ENCODE results near the gene ANKS3.

ANKS3 gene

DNA sequence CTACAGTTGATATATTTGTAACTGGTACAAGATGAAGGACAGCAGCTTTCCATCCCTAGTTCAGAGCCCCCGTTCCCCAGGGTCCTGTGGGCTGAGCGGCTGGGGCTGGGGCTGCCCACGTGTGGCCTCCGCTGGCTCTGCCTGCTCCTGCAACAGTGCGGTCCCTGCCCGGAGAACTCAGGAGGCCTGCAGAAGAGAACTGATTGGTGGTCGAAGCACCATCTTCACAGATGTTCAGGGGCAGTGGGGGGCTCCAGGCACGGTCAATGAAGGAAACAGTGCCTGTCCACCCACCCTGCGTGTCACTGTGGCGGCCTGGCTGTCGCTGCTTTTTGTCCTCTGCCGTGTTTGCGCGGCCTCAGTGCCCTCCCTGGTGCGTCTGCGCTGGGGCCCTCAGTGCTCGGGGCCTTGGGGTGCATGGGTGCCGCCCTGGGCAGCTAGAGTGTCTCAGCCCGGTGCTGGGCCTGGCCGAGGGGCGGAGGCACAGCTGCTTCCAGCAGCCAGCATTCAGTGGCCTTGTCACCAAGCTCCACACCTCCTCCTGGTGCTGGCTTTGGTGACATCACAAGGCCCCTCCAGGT lies 44.9 kb downstream of the ANKS3 start:
- H3K27ac ChIP-seq (ENCODE audit: low read depth, low read length, severe bottlenecking) = no peak overlapping the region
- 94% methylated on average over 21 of the region's 21 CpGs for WGBS, 2 experiments (ENCODE audit: insufficient coverage in 2 of 2)
- no peaks in the 10 kb centered on the region for H3K9me3 ChIP-seq (ENCODE audit: control insufficient read depth, low read length)
- peaks cover 4% of the 10 kb centered on the region for H3K4me1 ChIP-seq (ENCODE audit: control insufficient read depth, insufficient read depth, low read length, poor library complexity, severe bottlenecking)
- H3K36me3 ChIP-seq (ENCODE audit: control insufficient read depth, insufficient read depth, low read length) = peaks cover 47% of the 10 kb centered on the region
- H3K4me3 ChIP-seq (ENCODE audit: extremely low read depth, insufficient read depth, low read length, poor library complexity, severe bottlenecking) = no peak overlapping the region

- no peak overlapping the region for H3K27ac ChIP-seq (ENCODE audit: low read depth, low read length, severe bottlenecking)
- H3K9me3 ChIP-seq (ENCODE audit: control insufficient read depth, low read length) = no peaks in the 10 kb centered on the region
- whole genome bisulfite sequencing, 2 experiments (ENCODE audit: insufficient coverage in 2 of 2) = 95 to 97% methylated on average over 9 to 21 of the region's 22 CpGs
- no peak overlapping the region for H3K4me3 ChIP-seq (ENCODE audit: extremely low read depth, insufficient read depth, low read length, poor library complexity, severe bottlenecking)
- H3K4me1 ChIP-seq (ENCODE audit: control insufficient read depth, insufficient read depth, low read length, poor library complexity, severe bottlenecking) = peaks cover 4% of the 10 kb centered on the region
- peaks cover 51% of the 10 kb centered on the region for H3K36me3 ChIP-seq (ENCODE audit: control insufficient read depth, insufficient read depth, low read length)
Observed at GRCh38 chr16:4688674-4689045, 45.4 kb downstream of the ANKS3 start.

DNA sequence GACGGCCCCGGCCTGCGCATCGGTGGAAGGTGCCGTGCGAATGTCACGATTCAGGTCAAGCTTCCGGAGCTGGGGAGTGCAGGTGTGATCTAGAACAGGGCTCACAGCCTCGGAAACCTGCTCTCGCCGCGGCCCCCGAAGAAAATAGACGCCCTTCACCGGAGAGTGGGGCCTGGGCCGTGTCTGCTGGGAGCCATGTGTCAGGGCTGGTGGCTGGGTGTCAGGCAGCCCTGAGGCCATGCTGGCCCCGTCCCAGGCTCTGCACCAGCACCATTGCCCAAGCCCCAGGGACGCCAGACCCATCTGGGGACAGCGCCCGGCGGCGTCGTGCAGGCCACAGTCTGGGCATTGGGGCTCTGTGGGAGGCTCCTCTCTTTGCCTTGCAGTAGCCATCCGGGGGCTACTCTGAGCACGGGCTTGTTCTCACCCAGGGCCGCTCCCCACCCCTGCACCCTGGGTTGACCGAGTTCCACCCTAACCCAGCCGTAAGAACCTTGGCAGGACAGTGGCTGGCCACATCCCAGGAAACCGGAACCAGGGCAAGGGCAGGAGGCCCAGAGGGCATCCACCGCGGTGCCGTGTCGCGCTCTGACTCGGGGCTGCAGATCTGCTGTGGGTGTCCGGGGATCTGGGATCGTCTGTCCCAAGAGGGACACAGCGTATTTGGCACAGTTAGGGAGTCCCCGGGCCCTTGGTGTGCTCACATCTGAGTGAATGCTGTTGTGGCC lies 46.0 kb downstream of the ANKS3 start:
- H3K4me3 ChIP-seq (ENCODE audit: extremely low read depth, insufficient read depth, low read length, poor library complexity, severe bottlenecking) = no peak overlapping the region
- no peaks in the 10 kb centered on the region for H3K9me3 ChIP-seq (ENCODE audit: control insufficient read depth, low read length)
- H3K36me3 ChIP-seq (ENCODE audit: control insufficient read depth, insufficient read depth, low read length) = peaks cover 56% of the 10 kb centered on the region
- H3K4me1 ChIP-seq (ENCODE audit: control insufficient read depth, insufficient read depth, low read length, poor library complexity, severe bottlenecking) = peaks cover 4% of the 10 kb centered on the region
- 90 to 92% methylated on average over 34 to 36 of the region's 39 CpGs for WGBS, 2 experiments (ENCODE audit: insufficient coverage in 2 of 2)
- no peak overlapping the region for H3K27ac ChIP-seq (ENCODE audit: low read depth, low read length, severe bottlenecking)

DNA sequence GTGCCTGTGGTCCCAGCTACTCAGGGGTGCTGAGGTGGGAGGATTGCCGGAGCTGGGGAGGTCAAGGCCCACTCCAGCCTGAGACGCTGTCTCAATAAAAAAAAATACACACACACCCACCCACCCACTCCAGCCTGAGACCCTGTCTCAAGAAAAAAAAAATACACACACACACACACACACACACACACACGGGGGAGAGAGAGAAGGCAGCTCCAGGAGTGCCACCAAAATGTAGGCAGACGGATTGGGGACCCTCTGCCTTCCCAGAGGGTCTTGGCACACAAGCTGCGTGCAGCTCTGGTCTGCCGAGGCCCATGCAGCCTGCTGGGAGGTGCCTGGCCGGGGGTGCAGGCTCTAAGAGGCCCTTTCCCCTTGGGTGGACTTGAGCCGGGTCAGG lies 46.7 kb downstream of the ANKS3 start:
- Histone ChIP-seq H3K27ac (ENCODE audit: low read depth, low read length, severe bottlenecking) (no peak overlapping the region), H3K36me3 (ENCODE audit: control insufficient read depth, insufficient read depth, low read length) (peaks cover 59% of the 10 kb centered on the region), H3K9me3 (ENCODE audit: control insufficient read depth, low read length) (no peaks in the 10 kb centered on the region), H3K4me1 (ENCODE audit: control insufficient read depth, insufficient read depth, low read length, poor library complexity, severe bottlenecking) (peaks cover 4% of the 10 kb centered on the region), H3K4me3 (ENCODE audit: extremely low read depth, insufficient read depth, low read length, poor library complexity, severe bottlenecking) (no peak overlapping the region)
- 92 to 96% methylated on average over 5 of the region's 8 CpGs for WGBS, 2 experiments (ENCODE audit: insufficient coverage in 2 of 2)

DNA sequence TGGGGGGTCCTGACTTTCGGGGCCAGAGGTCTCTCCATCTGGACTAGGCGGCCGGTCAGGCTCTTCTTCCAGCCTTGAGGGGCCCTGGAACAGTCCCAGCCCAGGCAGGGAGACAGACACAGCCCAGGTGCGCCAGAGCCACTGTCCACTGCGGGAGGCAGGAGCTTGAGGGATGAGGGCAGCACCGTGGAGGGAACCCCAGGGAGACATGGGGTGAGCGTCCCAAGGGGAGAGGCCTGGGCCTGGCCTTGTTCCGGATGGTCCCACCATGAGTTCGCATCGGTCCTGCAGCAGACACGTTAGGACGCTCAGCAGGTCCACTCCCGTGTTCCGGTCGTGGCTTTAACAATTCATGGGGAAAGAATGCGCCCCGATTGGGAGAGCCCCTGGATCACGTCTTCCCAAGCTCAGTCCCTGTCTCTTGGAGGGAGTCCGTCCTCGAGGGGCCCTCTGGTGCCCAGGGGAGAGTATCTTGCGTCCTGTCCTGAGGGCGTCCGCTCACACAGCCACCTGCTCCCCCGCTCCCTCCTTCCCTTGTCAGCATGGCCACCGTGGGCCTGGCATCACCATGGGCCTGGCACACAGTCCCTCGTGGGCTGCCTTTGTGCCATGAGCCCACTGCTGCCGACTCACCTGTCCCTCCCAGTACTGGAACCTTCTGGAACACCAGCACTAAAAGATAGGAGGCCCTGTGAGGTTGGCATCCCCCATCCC lies 47.4 kb downstream of the ANKS3 start:
- 92 to 93% methylated on average over 27 of the region's 27 CpGs for WGBS, 2 experiments (ENCODE audit: insufficient coverage in 2 of 2)
- H3K9me3 ChIP-seq (ENCODE audit: control insufficient read depth, low read length) = no peaks in the 10 kb centered on the region
- peaks cover 66% of the 10 kb centered on the region for H3K36me3 ChIP-seq (ENCODE audit: control insufficient read depth, insufficient read depth, low read length)
- H3K27ac ChIP-seq (ENCODE audit: low read depth, low read length, severe bottlenecking) = no peak overlapping the region
- H3K4me3 ChIP-seq (ENCODE audit: extremely low read depth, insufficient read depth, low read length, poor library complexity, severe bottlenecking) = no peak overlapping the region
- H3K4me1 ChIP-seq (ENCODE audit: control insufficient read depth, insufficient read depth, low read length, poor library complexity, severe bottlenecking) = no peaks in the 10 kb centered on the region

DNA sequence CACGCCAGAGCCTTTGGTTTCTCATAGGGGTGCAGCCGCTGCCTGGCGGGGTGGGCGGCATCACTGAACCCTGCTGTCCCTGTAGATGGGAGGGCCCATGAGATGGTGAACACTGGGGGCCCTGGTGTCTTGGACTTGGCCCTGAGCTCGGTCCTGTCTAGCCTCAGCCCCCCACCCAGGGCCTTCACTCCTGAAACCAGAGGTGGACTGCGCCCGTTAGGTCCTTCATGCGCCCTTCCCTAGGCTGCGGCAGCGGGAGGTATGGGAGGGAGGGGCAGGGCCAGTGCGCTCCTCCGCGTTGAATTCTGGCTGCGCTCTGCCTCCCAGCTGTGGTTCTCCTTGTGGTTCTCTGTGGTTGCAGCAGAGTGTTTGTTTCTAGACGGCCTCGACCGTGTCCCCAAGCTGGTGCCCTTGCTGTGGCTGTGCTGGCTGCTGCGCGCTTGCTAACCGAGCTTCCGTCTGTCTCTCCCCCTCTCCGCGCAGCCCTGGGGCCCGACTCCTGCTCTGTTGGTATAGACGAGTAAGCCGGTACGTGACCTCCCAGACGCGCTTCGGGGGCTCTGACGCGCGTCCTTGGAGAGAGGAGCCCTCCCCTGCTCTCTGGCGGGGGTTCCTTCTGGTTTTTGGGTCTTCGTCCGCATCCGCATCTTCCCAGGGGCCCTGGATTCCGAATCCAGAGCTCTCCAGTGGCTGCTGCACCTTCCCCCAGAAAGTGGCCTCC lies 48.1 kb downstream of the ANKS3 start:
- H3K36me3 ChIP-seq (ENCODE audit: control insufficient read depth, insufficient read depth, low read length) = peaks cover 72% of the 10 kb centered on the region
- WGBS, 2 experiments (ENCODE audit: insufficient coverage in 2 of 2) = 94 to 95% methylated on average over 24 to 37 of the region's 38 CpGs
- no peak overlapping the region for H3K4me3 ChIP-seq (ENCODE audit: extremely low read depth, insufficient read depth, low read length, poor library complexity, severe bottlenecking)
- no peaks in the 10 kb centered on the region for H3K9me3 ChIP-seq (ENCODE audit: control insufficient read depth, low read length)
- no peaks in the 10 kb centered on the region for H3K4me1 ChIP-seq (ENCODE audit: control insufficient read depth, insufficient read depth, low read length, poor library complexity, severe bottlenecking)
- no peak overlapping the region for H3K27ac ChIP-seq (ENCODE audit: low read depth, low read length, severe bottlenecking)

DNA sequence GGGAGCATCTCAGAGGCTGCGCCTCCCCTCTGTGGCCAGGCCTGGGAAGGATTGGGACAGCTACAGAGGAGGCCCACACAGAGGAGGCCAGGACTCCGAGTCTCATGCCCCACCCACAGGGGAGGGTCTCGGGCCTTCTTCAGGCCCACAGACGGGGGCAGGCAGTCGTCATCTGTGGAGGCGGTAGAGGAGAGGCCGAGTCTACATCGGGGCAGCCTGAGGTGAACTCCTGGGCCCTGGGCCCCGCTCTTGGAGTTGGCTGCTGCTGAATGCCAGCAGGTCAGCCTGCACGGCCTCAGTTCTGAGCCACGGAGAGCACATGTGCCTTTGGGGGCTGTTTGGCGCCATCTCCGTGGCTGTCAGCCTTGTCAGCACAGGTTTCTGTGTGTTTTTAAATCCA lies 48.8 kb downstream of the ANKS3 start:
- 95 to 98% methylated on average over 13 of the region's 13 CpGs for WGBS, 2 experiments (ENCODE audit: insufficient coverage in 2 of 2)

DNA sequence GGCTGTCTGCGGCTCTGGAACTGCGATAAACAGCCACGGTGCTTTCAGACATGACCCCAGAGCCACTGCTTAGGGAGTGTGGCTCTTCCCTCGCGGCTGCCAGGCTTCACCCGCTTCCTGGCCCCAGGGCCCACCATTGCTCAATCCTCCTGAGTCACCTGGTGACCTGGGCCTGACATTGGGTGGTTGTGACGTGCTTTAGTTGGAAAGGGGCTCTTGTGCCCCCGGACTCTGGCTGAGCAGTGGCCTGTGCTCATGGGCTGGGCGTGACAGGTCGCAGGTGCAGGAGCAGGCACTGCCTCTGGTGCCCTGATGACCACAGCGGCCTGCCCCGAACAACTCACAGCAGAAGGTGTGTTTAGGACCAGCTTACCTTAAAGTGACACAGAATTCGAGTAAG lies 49.3 kb downstream of the ANKS3 start:
- 98 to 99% methylated on average over 13 of the region's 13 CpGs for WGBS, 2 experiments (ENCODE audit: insufficient coverage in 2 of 2)
- Histone ChIP-seq H3K4me1 (ENCODE audit: control insufficient read depth, insufficient read depth, low read length, poor library complexity, severe bottlenecking) (no peaks in the 10 kb centered on the region), H3K9me3 (ENCODE audit: control insufficient read depth, low read length) (no peaks in the 10 kb centered on the region), H3K27ac (ENCODE audit: low read depth, low read length, severe bottlenecking) (no peak overlapping the region), H3K4me3 (ENCODE audit: extremely low read depth, insufficient read depth, low read length, poor library complexity, severe bottlenecking) (no peak overlapping the region), H3K36me3 (ENCODE audit: control insufficient read depth, insufficient read depth, low read length) (peaks cover 83% of the 10 kb centered on the region)

More for the DNA sequence above, 48.8 kb downstream of the ANKS3 start:
- Histone ChIP-seq H3K27ac (ENCODE audit: low read depth, low read length, severe bottlenecking) (no peak overlapping the region), H3K4me3 (ENCODE audit: extremely low read depth, insufficient read depth, low read length, poor library complexity, severe bottlenecking) (no peak overlapping the region), H3K4me1 (ENCODE audit: control insufficient read depth, insufficient read depth, low read length, poor library complexity, severe bottlenecking) (no peaks in the 10 kb centered on the region), H3K9me3 (ENCODE audit: control insufficient read depth, low read length) (no peaks in the 10 kb centered on the region), H3K36me3 (ENCODE audit: control insufficient read depth, insufficient read depth, low read length) (peaks cover 78% of the 10 kb centered on the region)

DNA sequence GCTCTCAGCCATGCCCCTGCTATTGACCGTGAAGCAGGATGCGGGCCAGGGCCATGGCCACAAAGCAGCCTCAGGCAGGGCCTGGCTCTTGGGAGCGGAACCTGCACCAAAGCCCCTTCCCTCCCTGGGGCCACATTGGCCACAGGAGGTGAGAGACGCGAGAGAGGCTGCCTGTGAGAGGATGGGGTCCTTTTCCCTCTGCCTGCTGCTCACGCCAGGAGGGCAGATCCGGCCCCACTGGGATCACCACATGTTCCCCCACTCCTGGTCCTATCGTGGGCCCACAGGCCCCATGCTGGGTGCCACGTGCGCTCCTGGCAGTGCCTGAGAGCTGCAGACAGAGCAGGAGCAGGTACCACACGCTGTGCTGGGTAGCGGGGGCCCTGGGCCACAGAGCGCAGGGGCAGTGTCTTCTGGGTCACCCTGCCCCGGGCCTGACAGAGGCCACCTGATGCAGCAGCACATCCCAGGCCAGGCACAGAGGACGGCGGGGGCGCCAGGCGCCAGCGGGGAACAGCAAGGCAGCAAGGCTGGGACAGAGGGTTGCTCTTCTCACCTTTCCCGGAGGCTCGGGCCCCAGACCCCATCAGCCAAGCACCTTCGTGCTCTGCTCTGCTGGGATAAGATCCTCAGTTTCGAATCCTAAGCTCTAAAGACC lies 49.9 kb downstream of the ANKS3 start:
- Histone ChIP-seq H3K27ac (ENCODE audit: low read depth, low read length, severe bottlenecking) (no peak overlapping the region), H3K4me3 (ENCODE audit: extremely low read depth, insufficient read depth, low read length, poor library complexity, severe bottlenecking) (no peak overlapping the region), H3K9me3 (ENCODE audit: control insufficient read depth, low read length) (no peaks in the 10 kb centered on the region), H3K4me1 (ENCODE audit: control insufficient read depth, insufficient read depth, low read length, poor library complexity, severe bottlenecking) (no peaks in the 10 kb centered on the region), H3K36me3 (ENCODE audit: control insufficient read depth, insufficient read depth, low read length) (peaks cover 83% of the 10 kb centered on the region)
- 95 to 99% methylated on average over 22 to 23 of the region's 23 CpGs for WGBS, 2 experiments (ENCODE audit: insufficient coverage in 2 of 2)

DNA sequence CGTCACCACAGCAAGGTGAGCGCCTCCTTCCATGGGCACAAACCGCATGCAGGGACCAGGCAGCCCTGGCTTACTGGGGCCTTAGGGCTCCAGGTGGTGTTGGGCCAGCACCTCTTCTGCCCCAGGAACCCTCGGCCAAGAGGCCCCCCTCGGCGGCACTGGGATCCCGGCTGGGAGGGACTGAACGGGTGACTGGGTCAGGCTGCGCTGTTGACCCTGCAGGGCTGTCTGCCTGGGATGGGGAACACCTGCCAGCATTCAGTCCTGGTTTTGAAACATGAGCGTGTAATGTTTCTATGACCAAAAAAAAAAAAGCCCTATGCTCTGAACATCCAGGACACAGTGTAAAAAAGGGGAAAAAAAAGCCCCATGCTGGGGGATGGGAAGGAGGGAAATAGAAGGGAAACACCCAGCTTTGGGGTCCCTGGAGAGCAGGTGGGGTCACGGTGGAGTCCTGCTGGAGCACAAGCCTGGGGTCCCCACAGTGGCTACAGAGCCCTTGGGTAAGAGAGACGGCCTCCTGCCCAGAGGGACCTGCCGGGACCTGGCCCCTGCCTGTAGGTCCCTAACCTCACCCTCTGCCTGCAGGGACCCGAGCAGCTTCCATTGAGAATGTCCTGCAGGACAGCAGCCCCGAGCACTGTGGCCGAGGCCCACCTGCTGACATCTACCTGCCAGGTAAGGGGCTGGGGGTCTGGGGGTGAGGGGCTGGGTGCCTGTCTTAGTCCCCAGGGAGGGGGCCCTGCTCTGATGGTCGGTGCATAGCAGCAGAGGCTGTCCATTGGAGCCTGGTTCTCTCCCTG lies 50.6 kb downstream of the ANKS3 start:
- 95% methylated on average over 13 to 15 of the region's 17 CpGs for WGBS, 2 experiments (ENCODE audit: insufficient coverage in 2 of 2)
- no peak overlapping the region for H3K4me3 ChIP-seq (ENCODE audit: extremely low read depth, insufficient read depth, low read length, poor library complexity, severe bottlenecking)
- no peaks in the 10 kb centered on the region for H3K9me3 ChIP-seq (ENCODE audit: control insufficient read depth, low read length)
- H3K27ac ChIP-seq (ENCODE audit: low read depth, low read length, severe bottlenecking) = no peak overlapping the region
- H3K36me3 ChIP-seq (ENCODE audit: control insufficient read depth, insufficient read depth, low read length) = peaks cover 76% of the 10 kb centered on the region
- no peaks in the 10 kb centered on the region for H3K4me1 ChIP-seq (ENCODE audit: control insufficient read depth, insufficient read depth, low read length, poor library complexity, severe bottlenecking)
